Measurements from ENCODE around the gene GRAMD2B. TPM values are rescaled to one million over a fixed set of nuclear protein-coding genes. Genes with fewer than 3 reads are reported as not detected.

GRAMD2B gene
- total RNA-seq, 1 donor from 2014 or later, result 32.1 TPM

- DNase-seq (ENCODE audit: low spot score, unreplicated experiment), result no peak
- Mint-ChIP-seq H3K4me3 (ENCODE audit: low read depth) (no peak overlapping the region), H3K9me3 (ENCODE audit: low read depth) (no peaks in the 10 kb centered on the region), H3K4me1 (ENCODE audit: low read depth) (peaks cover 4% of the 10 kb centered on the region), H3K27ac (no peak overlapping the region), H3K27me3 (no peaks in the 10 kb centered on the region), H3K36me3 (ENCODE audit: insufficient read depth) (no peaks in the 10 kb centered on the region)
- no peak for TF ChIP-seq CTCF (IDR thresholded peaks at IDR 0.05; ENCODE audit: unreplicated experiment)
These were observed 85.2 kb downstream of the GRAMD2B start for GRCh38 chr5:126508251-126508961.

GRCh38 chr5:126508962-126509279 is 85.7 kb downstream of the GRAMD2B start:
- Mint-ChIP-seq H3K27ac (no peak overlapping the region), H3K4me3 (ENCODE audit: low read depth) (no peak overlapping the region), H3K27me3 (no peaks in the 10 kb centered on the region), H3K9me3 (ENCODE audit: low read depth) (no peaks in the 10 kb centered on the region), H3K36me3 (ENCODE audit: insufficient read depth) (no peaks in the 10 kb centered on the region), H3K4me1 (ENCODE audit: low read depth) (no peaks in the 10 kb centered on the region)
- no peak for TF ChIP-seq CTCF (IDR thresholded peaks at IDR 0.05; ENCODE audit: unreplicated experiment)
- DNase-seq (ENCODE audit: low spot score, unreplicated experiment), result no peak

- no peak for DNase-seq (ENCODE audit: low spot score, unreplicated experiment)
- Mint-ChIP-seq H3K9me3 (ENCODE audit: low read depth) (no peaks in the 10 kb centered on the region), H3K27me3 (no peaks in the 10 kb centered on the region), H3K36me3 (ENCODE audit: insufficient read depth) (no peaks in the 10 kb centered on the region), H3K27ac (no peak overlapping the region), H3K4me1 (ENCODE audit: low read depth) (peaks cover under 1% of the 10 kb centered on the region), H3K4me3 (ENCODE audit: low read depth) (no peak overlapping the region)
- no peak for TF ChIP-seq CTCF (IDR thresholded peaks at IDR 0.05; ENCODE audit: unreplicated experiment)
These were observed 86.1 kb downstream of the GRAMD2B start for GRCh38 chr5:126509339-126509738.

- DNase-seq (ENCODE audit: low spot score, unreplicated experiment), result no peak
- Mint-ChIP-seq H3K36me3 (ENCODE audit: insufficient read depth) (no peaks in the 10 kb centered on the region), H3K9me3 (ENCODE audit: low read depth) (no peaks in the 10 kb centered on the region), H3K4me3 (ENCODE audit: low read depth) (no peak overlapping the region), H3K4me1 (ENCODE audit: low read depth) (peaks cover 10% of the 10 kb centered on the region), H3K27me3 (no peaks in the 10 kb centered on the region), H3K27ac (no peak overlapping the region)
- no peak for TF ChIP-seq CTCF (IDR thresholded peaks at IDR 0.05; ENCODE audit: unreplicated experiment)
These were observed 88.8 kb downstream of the GRAMD2B start for GRCh38 chr5:126511961-126512360.

- H3K27me3 Mint-ChIP-seq, result no peaks in the 10 kb centered on the region
- no peak for TF ChIP-seq CTCF (IDR thresholded peaks at IDR 0.05; ENCODE audit: unreplicated experiment)
- no peaks in the 10 kb centered on the region for H3K9me3 Mint-ChIP-seq (ENCODE audit: low read depth)
- H3K36me3 Mint-ChIP-seq (ENCODE audit: insufficient read depth), result no peaks in the 10 kb centered on the region
- H3K27ac Mint-ChIP-seq, result no peak overlapping the region
- no peak for DNase-seq (ENCODE audit: low spot score, unreplicated experiment)
- H3K4me3 Mint-ChIP-seq (ENCODE audit: low read depth), result no peak overlapping the region
- H3K4me1 Mint-ChIP-seq (ENCODE audit: low read depth), result peaks cover 10% of the 10 kb centered on the region
These were observed 89.2 kb downstream of the GRAMD2B start for GRCh38 chr5:126512451-126512850.
